Fibroblast of lung (primary cell): ENCODE measurements around the gene LSM7.

Experiments used
- CTCF ChIP-seq, 2 donors: IDR thresholded peaks in 1 of 2; conservative IDR thresholded peaks in 1 of 2; 1 replicate in 1 of 2; 2 replicates in 1 of 2; pipeline ENCODE4 v1.5.1; 2011 to 2012; ENCODE audit warnings: low read length in 2 of 2, control low read depth in 1 of 2, inconsistent platforms in 1 of 2, low read depth in 1 of 2, mild to moderate bottlenecking in 1 of 2
- EZH2 ChIP-seq: IDR thresholded peaks from 2 replicates; pipeline ENCODE4 v1.5.1; 2012; ENCODE audit warnings: low read length, control low read depth, mild to moderate bottlenecking; ENCODE audit errors: missing control alignments

GRCh38 chr19:2306971-2307370 lies 21.4 kb downstream of the LSM7 start:
- TF ChIP-seq CTCF (conservative IDR thresholded peaks at IDR 0.05 in 1 of 2, IDR thresholded peaks at IDR 0.05 in 1 of 2; ENCODE audit: low read depth in 1 of 2, low read length in 2 of 2), result no peak
- no peak for TF ChIP-seq EZH2
